ENCODE data around the gene THOC6.

The THOC6 gene

GRCh38 chr16:3057181-3058138 is 33.6 kb downstream of the THOC6 start:
- TF ChIP-seq GATA2 (IDR thresholded peaks at IDR 0.05; ENCODE audit: low read depth, low read length) = no peak
- TF ChIP-seq GATA3 (IDR thresholded peaks at IDR 0.05; ENCODE audit: low read depth, low read length) = no peak

DNA sequence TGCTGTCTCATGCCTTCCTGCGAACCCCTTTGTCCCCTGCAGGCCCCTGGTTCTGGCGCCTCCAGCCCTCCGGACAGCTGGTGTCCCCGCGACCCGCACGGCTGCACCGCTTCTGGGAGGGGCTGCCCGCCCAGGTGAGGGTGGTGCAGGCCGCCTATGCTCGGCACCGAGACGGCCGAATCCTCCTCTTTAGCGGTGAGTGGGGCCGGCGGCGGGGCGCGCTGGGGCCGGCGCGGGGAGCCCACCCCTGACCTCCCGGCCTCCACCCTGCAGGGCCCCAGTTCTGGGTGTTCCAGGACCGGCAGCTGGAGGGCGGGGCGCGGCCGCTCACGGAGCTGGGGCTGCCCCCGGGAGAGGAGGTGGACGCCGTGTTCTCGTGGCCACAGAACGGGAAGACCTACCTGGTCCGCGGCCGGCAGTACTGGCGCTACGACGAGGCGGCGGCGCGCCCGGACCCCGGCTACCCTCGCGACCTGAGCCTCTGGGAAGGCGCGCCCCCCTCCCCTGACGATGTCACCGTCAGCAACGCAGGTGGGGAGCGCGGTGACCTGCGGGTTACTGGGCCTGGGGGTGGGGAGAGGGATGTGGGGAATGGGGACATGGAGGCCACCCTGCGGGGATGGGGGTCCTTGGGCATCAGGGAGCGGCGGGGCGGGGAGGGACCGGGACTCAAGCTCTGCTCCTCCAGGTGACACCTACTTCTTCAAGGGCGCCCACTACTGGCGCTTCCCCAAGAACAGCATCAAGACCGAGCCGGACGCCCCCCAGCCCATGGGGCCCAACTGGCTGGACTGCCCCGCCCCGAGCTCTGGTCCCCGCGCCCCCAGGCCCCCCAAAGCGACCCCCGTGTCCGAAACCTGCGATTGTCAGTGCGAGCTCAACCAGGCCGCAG is 34.5 kb downstream of the THOC6 start:
- no peak for TF ChIP-seq GATA2 (IDR thresholded peaks at IDR 0.05; ENCODE audit: low read depth, low read length)
- no peak for TF ChIP-seq GATA3 (IDR thresholded peaks at IDR 0.05; ENCODE audit: low read depth, low read length)

DNA sequence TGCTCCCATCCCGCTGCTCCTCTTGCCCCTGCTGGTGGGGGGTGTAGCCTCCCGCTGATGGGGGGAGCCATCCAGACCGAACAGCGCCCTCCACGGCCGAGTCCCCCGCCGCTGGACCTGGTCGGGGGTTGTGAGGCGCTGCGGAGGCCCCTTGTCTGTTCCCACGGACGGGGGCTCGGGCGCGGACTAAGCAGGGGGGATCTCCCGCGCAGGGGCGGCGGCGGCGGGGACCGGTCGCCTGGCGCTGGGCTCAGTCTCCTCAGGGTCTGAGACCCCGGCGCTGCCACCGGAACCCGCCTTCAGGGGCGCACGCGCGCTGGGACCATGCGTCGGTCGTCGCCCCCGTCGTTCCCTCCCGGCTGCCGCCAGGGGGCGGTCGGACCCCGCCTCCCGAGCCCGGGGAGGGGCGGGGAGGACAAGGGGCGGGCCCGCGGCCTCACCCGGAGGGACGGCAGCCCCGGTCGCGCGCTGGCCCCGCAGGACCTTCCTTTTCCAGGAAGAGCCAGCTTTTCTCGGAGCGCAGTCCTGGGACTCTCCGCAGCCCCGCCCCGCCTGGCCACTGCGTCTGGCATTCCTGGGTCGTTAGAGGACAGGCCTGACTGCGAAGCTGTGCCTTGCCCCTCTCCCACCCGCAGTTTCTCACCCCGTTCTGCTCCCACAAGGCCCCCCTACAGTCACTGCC is 35.3 kb downstream of the THOC6 start:
- TF ChIP-seq GATA3 (IDR thresholded peaks at IDR 0.05; ENCODE audit: low read depth, low read length) (no peak), GATA2 (IDR thresholded peaks at IDR 0.05; ENCODE audit: low read depth, low read length) (no peak)

DNA sequence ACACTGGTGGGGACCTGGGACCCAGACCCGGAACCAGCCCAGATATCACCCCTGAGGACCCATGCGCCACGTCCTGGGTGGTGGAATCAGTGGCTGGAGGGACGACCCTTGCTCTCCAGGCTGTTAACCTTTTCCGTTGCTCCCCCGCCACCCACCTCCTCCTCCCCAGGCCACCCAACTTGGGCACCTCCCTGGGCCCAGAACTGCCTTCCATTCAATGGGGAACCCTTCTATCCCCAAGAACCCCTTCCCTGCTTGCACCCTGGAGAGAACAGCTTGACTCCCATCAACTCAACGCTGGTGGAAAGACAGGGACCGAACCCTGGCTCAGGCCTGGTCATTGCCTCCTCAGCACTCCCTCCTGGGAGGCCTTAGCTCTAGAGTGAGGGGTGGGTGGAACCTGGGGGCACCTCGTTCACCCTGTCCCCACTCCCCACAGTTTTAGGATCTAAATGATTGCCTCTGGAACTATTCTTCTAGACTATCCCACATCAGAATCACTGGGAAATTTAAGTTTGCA is 35.9 kb downstream of the THOC6 start:
- TF ChIP-seq GATA3 (IDR thresholded peaks at IDR 0.05; ENCODE audit: low read depth, low read length) (no peak), GATA2 (IDR thresholded peaks at IDR 0.05; ENCODE audit: low read depth, low read length) (no peak)

DNA sequence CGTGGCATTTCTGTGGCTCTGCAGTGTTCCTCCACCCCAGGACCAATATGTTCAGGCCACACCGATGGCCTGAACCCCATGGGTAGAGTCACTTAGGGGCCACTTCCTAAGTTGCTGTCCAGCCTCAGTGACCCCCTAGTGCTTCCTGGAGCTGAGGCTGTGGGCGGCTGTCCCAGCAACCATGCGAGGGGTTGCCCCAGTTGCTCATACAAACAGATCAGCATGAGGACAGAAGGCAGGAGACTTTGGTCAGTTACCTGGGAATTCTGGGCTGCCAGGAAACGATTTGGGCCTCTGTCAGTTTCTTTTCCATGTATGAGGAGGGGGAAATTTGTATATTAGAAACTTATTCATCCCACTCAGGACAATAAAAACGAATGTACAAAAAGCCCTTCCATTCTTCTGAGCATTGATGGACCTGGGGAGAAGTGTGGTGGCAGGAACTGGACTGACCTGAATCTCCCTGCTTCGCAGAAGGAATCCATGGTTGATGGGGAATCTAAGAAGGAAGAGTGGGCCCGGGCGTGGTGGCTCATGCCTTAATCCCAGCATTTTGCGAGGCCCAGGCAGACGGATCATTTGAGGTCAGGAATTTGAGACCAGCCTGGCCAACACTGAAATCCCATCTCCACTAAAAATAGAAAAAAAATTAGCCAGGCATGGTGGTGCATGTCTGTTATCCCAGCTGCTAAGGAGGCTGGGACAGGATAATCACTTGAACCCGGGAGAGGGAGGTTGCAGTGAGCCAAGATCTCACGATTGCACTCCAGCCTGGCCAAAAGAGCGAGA is 36.7 kb downstream of the THOC6 start:
- TF ChIP-seq GATA3 (IDR thresholded peaks at IDR 0.05; ENCODE audit: low read depth, low read length) = no peak

DNA sequence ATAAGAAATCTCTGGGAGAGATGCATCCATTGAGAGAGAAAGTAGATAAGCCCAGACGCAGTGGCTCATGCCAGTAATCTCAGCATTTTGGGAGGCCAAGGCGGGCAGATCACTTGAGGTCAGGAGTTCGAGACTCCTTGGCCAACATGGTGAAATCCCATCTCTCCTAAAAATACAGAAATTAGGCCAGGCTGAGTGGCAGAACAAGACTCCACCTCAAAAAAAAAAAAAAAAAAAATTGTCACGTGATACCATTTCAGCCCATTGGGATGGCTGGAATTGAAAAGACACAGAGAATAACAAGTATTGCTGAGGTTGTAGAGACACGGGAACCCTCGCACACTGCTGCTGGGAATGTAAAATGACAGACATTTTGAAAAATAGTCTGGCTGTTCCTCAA is 38.7 kb downstream of the THOC6 start:
- TF ChIP-seq GATA3 (IDR thresholded peaks at IDR 0.05; ENCODE audit: low read depth, low read length) (no peak), GATA2 (IDR thresholded peaks at IDR 0.05; ENCODE audit: low read depth, low read length) (no peak)

DNA sequence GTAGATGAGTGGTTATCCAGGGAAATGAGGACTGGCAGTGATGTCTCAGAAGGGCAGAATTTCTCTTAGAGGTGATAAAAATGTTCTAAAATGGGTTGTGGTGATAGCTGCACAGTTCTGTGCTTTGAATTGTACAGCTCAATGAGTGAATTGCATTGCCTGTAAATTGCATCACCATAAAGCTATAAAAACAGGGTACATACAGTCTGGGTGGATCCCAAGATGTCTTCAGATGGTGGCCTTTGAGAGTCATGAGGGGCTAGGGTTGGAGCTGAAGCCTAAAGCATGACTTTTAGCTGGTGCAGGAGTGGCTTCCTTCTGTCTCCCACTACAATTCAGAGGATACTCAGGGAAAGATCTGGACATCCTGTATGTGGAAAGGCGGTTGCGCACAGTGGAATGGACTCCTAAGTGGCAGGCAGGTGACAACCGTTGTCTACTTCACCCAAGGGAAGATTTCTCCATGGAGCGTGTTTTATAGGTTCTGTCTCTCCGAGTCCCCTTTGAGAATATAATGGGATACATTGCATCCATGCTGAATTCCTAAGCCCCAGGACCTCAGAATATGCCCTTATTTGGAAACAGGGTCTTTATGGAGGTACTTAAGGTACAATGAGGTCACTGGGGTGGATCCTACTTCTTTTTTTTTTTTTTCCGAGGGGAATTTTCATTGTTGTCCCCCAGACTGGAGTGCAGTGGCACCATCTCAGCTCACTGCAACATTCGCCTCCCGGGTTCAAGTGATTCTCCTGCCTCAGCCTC is 40.0 kb downstream of the THOC6 start:
- TF ChIP-seq GATA2 (IDR thresholded peaks at IDR 0.05; ENCODE audit: low read depth, low read length) (no peak), GATA3 (IDR thresholded peaks at IDR 0.05; ENCODE audit: low read depth, low read length) (no peak)

GRCh38 chr16:3065069-3065741 is 41.4 kb downstream of the THOC6 start, which contains the start of gene IL32:
IL32 (plus strand) TSS chr16:3065640; CDS start chr16:3065812, 172 bp downstream.
- TF ChIP-seq GATA3 (IDR thresholded peaks at IDR 0.05; ENCODE audit: low read depth, low read length) (no peak), GATA2 (IDR thresholded peaks at IDR 0.05; ENCODE audit: low read depth, low read length) (no peak)

- TF ChIP-seq GATA2 (IDR thresholded peaks at IDR 0.05; ENCODE audit: low read depth, low read length) (no peak), GATA3 (IDR thresholded peaks at IDR 0.05; ENCODE audit: low read depth, low read length) (no peak)
Observed at GRCh38 chr16:3065742-3066439, 42.1 kb downstream of the THOC6 start.

GRCh38 chr16:3066440-3066748 is 42.6 kb downstream of the THOC6 start:
- TF ChIP-seq GATA3 (IDR thresholded peaks at IDR 0.05; ENCODE audit: low read depth, low read length) (no peak), GATA2 (IDR thresholded peaks at IDR 0.05; ENCODE audit: low read depth, low read length) (no peak)

DNA sequence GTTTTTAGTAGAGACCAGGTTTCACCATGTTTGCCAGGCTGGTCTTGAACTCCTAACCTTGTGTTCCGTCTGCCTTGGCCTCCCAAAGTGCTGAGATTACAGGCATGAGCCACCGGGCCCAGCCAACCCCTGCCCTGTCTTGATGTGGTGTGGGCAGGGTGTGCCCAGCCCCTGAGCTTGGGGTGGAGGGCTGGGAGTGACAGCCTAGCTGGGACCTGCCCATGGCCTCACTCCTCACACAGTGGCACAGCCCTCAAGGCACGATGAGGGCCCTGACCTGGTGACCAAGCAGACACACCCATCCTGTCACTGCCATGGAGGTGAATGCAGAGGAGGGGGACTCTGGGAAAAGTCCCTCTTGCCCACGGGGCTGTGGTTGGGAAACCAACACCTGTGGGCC is 44.7 kb downstream of the THOC6 start:
- no peak for TF ChIP-seq GATA2 (IDR thresholded peaks at IDR 0.05; ENCODE audit: low read depth, low read length)
- TF ChIP-seq GATA3 (IDR thresholded peaks at IDR 0.05; ENCODE audit: low read depth, low read length) = no peak
